ENCODE results near the gene FOXA3. TPM values are rescaled to one million over a fixed set of nuclear protein-coding genes. Genes with fewer than 3 reads are reported as not detected.
A peak's percentile ranks its signal among the peaks of the same experiment; 100 is the strongest.
"Not testable (repeated sequence)": the region's sequence is repeated elsewhere in the genome, so short reads cannot be mapped to it uniquely, and the experiment has no call there.

FOXA3 gene
- total RNA-seq, 1 donor from 2014 or later: under 0.01 TPM

DNA sequence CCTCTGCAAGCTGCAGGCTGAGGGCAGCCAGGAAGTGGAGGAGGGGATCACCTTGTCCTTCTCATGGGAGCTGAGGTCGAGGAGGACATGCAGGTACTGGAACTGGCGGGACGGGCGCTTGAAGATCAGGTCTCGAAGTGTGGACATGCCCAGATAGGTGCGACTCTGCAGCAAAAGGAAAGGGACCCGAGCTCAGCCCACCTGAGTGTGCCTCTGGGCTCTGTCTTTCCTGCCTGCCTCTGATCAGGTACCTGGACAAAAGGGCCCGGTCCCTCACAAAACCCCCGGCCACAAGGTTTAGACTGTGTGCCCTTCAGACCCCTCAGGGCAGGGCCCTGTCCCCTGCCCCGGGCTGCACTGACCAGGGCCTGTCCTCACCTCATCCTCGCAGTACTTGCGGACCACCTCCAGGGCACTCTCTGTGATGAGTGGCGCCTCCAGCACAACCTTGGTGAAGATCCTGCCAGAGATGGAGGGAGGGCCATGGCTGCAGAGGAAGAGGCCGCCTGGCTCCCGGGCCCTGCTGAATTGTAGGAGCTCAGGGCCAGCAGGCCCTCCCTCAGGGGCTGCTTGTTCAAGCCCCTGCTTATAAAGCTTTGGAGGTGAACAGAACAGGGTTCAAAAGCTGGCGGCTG, 36.5 kb upstream of the FOXA3 start:
- DNase-seq (ENCODE audit: low read depth in 2 of 2): no peak

GRCh38 chr19:45828523-45828922, 35.6 kb upstream of the FOXA3 start:
- DNase-seq (ENCODE audit: low read depth in 2 of 2): no peak

DNA sequence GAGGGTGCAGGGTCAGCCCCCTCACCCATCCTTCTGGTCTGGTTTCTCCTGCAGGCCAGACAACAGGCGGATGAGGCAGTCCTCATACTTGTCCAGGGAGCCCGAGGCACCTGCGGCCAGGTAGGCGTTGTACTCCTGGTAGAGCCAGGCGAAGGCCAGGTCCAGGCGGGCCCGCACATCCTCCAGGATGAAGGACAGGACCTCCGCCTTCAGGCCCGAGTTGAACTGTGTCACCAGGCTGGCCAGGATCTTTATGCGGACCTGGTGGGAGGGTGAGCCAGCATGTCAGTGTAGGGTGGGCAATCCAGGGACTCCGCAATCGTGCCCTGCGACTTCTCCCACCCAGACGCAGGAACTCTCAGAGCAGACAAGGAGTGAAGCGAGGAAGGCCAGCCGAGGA, 35.2 kb upstream of the FOXA3 start:
- DNase-seq (ENCODE audit: low read depth in 2 of 2): no peak

GRCh38 chr19:45834970-45835369, 29.2 kb upstream of the FOXA3 start:
- no peak for DNase-seq (ENCODE audit: low read depth in 2 of 2)

DNA sequence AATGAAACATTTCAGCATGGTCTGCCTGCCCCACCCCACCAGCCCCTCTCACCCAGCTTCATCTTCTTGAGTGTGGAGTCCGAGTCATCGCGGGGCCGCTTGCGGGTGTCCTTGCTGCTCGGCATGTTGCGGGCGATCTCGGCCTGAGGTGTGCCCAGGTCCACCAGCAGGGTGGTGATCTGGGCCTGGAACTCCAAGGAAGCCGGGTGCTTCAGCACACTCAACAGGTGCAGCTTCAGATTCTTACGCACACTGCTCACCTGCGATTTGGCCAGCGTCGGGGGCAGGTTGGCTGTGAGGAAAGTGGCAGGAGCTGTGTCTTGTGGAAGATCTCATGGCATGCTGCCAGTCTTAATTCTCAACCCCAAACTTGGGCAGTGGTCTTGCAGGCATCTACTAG, 21.9 kb upstream of the FOXA3 start:
- DNase-seq (ENCODE audit: low read depth in 2 of 2): no peak

- no peak for DNase-seq (ENCODE audit: low read depth in 2 of 2)
Observed at GRCh38 chr19:45847663-45848062, 16.5 kb upstream of the FOXA3 start.

DNA sequence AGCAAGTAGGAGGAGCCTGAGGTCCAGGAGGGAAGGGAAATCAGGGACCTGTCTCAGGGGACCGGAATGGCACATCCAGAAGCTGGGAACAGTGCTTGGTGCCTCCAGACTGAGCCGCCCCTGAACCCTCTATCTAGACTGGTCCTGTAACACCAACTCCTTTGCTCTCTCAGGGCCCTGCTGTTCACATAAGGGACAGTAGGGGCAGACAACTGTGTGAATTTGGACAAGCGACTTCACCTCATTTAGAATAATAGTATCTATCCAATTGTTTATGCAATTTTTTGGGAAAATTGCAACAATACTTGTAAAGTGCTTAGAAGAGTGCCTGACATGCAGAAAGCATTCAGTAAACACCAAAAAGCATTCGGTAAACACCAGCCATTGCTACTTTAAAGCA, 15.2 kb upstream of the FOXA3 start:
- DNase-seq (ENCODE audit: low read depth in 2 of 2): peak in 1 of 2 donors; percentile 11

DNA sequence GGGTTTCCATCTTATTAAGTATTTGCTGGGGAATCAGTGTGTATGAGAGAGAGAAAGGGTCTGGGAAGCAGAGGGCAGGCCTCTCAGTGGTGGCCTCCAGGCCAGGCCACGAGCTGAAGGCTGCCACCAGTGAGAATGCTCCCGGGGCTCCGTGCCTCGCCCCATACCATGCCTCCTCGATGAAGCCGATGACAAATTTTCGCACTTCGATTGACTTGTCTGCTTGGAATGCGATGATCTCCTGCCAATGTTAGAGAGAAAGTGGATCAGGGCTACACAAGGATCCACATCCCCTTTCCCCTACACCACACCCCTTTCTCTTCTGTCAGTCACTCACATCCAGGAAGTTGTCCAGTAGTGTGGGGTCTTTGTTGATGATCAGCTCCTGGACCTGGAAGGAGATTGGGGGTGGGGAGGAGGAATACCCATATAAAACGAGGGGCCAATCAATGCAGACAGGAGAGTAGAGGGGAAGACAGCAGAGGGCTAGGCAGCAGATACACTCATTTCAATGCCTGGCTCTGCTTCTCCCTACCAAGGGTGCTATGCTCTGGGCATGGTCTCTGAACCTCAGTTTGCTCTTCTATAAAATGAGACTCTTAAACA, 11.9 kb upstream of the FOXA3 start:
- DNase-seq (ENCODE audit: low read depth in 2 of 2): no peak

DNA sequence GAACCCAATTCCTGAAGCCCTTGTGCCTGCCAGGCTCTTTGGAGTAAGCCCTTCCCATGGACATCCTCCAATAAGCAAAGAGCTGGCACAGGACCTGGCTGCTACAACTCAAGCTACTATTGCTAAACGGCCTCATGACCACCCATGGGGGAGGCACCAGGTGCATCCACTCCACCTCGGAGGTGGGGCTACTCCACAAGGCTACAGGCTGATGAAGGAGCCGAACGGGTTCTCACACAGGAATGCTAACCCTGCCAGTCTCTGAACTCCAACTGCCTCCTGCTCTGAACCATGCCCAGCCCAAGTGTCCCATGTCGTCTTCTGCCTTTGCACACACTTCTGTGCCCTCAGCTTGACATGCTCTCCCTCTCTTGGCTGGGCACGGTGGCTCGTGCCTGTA, 11.1 kb upstream of the FOXA3 start:
- DNase-seq (ENCODE audit: low read depth in 2 of 2): no peak

GRCh38 chr19:45854167-45854778, 9.9 kb upstream of the FOXA3 start:
- no peak for DNase-seq (ENCODE audit: low read depth in 2 of 2)

GRCh38 chr19:45860359-45861259, 3.5 kb upstream of the FOXA3 start:
- no peak for DNase-seq (ENCODE audit: low read depth in 2 of 2)

DNA sequence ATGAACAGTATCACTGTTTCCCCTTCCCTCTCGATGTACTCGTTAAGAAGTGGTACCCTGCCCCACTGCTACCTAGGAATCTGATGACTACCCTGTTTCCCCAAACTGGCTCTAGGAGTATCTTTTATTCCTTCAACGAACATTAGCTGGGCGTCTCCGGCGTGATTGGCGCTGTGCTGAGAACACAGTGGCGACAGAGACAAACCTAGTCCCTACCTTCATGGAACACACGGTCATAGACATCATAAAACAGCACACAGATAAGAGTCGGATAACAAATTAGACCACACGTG, 1.9 kb upstream of the FOXA3 start:
- DNase-seq (ENCODE audit: low read depth in 2 of 2): no peak

DNA sequence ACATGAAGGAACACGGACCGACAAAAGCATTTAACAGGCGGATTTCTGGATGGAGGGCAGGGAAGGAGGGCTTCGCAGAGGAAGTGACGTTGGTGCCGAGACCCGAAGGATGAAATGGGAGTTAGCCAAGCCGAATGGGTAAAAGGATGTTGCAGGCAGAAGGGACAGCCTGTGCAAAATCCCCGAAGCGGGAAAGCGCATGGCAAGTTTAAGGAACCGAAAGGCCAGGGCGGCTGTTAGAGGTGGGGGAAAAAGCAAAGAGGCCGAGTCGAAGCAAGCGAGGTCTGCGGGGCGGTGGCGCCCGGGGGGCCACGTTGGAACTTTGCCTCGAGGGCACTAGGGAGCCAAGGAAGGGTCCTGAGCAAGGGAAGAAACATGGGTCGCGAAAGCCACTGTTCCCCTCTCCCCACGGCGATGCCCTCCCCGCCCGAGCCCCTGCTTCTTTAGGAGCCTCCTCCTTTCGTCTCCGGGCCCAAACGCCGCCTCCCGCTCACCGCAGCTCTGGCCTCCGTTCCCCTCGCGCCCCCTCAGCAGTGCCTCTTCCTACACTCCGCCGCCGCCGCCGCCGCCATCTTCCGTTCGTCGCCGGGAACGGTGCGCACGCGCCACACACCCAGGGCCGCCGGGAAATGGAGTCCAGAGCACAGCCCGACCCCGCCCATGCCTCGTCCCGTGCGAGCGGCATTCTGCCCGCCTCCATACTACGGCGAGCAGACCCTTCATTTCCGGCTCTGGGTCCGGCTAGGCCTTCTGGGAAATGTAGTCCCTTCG, 1.4 kb upstream of the FOXA3 start, which contains the start of gene SYMPK:
TSS of gene SYMPK (minus strand) at position 584 of the 771 bp plus-strand sequence. CDS start 8,652 bp downstream, outside the sequence.
- peak; percentile 98 to 99 for DNase-seq (ENCODE audit: low read depth in 2 of 2)

GRCh38 chr19:45863335-45863839, 739 bp upstream of the FOXA3 start:
- no peak for DNase-seq (ENCODE audit: low read depth in 2 of 2)

DNA sequence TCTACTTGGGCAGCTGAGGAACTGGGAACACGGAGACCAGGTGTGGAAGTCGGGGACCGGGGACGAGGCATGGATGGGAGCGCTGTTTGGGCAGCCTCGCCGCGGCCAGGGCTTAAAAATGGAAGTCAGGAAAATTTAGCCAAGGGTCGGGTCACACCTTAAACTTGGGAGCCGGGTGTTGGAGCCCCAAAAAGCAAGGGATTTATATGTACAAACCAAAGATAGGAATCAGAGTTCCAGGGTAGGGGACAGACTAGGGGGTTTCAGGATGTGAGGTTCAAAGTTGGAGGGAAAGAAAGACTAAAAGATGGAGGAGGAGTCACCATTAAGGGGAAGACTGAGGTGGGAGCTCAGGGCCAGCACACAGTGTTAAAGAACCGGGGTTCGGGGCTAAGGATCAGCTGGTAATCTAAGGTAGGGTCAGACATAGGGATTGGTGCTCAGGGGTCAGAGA, 530 bp downstream of the FOXA3 start:
- DNase-seq (ENCODE audit: low read depth in 2 of 2): no peak

GRCh38 chr19:45865269-45865948, 1.3 kb downstream of the FOXA3 start:
- DNase-seq (ENCODE audit: low read depth in 2 of 2): no peak

GRCh38 chr19:45866400-45867176, 2.5 kb downstream of the FOXA3 start:
- DNase-seq (ENCODE audit: low read depth in 2 of 2): no peak

DNA sequence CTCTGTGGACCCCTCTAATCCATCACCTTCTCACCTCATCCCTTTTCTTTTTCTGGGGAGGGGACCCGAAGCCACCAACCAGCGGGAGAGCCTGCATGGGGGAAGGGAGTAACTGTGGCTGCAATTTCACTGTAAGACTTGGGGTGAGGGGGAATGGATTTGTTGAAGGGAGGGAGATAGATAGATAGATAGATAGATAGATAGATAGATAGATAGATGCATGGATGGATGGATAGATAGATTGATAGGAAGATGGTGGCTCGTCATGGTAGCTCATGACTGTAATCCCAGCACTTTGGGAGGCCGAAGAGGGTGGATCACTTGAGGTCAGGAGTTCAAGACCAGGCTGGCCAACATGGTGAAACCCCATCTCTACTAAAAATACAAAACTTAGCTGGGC, 3.1 kb downstream of the FOXA3 start:
- DNase-seq (ENCODE audit: low read depth in 2 of 2): not testable (repeated sequence)

- DNase-seq (ENCODE audit: low read depth in 2 of 2): no peak
Observed at GRCh38 chr19:45870798-45871197, 6.7 kb downstream of the FOXA3 start.
